Stimulated activated CD4-positive, alpha-beta T cell treated with anti-CD3 and anti-CD28 coated beads, Interleukin-12 subunit alpha, Interleukin-12 subunit beta, amount 100 ng/mL, for 48 hours (primary cell): ENCODE measurements around the gene ATP10A.
"Not testable (repeated sequence)": the region's sequence is repeated elsewhere in the genome, so short reads cannot be mapped to it uniquely, and the experiment has no call there.

Experiments used
- DNase-seq, 3 donors: peaks; one replicate each; pipeline ENCODE4 v3.0.0-alpha.2; 2020; ENCODE audit warnings: low read depth in 2 of 3, low spot score in 1 of 3

Gene ATP10A

GRCh38 chr15:25776071-25776746 is 86.9 kb downstream of the ATP10A start:
- DNase-seq: no peak

- DNase-seq: no peak
These were observed 87.7 kb downstream of the ATP10A start for GRCh38 chr15:25775317-25775912.

- DNase-seq: no peak
These were observed 88.3 kb downstream of the ATP10A start for GRCh38 chr15:25774871-25775270.

GRCh38 chr15:25773248-25773647 is 89.9 kb downstream of the ATP10A start:
- DNase-seq: no peak

GRCh38 chr15:25772500-25772899 is 90.6 kb downstream of the ATP10A start:
- DNase-seq: no peak

- DNase-seq: not testable (repeated sequence)
These were observed 91.4 kb downstream of the ATP10A start for GRCh38 chr15:25771736-25772135.

- no peak for DNase-seq
These were observed 91.8 kb downstream of the ATP10A start for GRCh38 chr15:25771338-25771706.

GRCh38 chr15:25770618-25771337 is 92.3 kb downstream of the ATP10A start:
- no peak for DNase-seq

GRCh38 chr15:25770031-25770430 is 93.1 kb downstream of the ATP10A start:
- no peak for DNase-seq

- DNase-seq: no peak
These were observed 94.9 kb downstream of the ATP10A start for GRCh38 chr15:25768271-25768670.

- DNase-seq: no peak
These were observed 95.6 kb downstream of the ATP10A start for GRCh38 chr15:25767356-25768151.

GRCh38 chr15:25766417-25766816 is 96.7 kb downstream of the ATP10A start:
- DNase-seq: no peak

GRCh38 chr15:25764980-25765735 is 98.0 kb downstream of the ATP10A start:
- DNase-seq: no peak

- no peak for DNase-seq
These were observed 99.2 kb downstream of the ATP10A start for GRCh38 chr15:25763954-25764353.

GRCh38 chr15:25763331-25763751 is 99.8 kb downstream of the ATP10A start:
- DNase-seq: no peak

- DNase-seq: no peak
These were observed 101.0 kb downstream of the ATP10A start for GRCh38 chr15:25761971-25762662.

GRCh38 chr15:25759421-25759820 is 103.7 kb downstream of the ATP10A start:
- DNase-seq: no peak

GRCh38 chr15:25758612-25759011 is 104.5 kb downstream of the ATP10A start:
- DNase-seq: not testable (repeated sequence)

GRCh38 chr15:25743548-25744275 is 119.4 kb downstream of the ATP10A start:
- no peak for DNase-seq
